Body of pancreas (tissue), 4 donors: ENCODE measurements around the gene MID1. TPM values are rescaled to one million over a fixed set of nuclear protein-coding genes. Genes with fewer than 3 reads are reported as not detected.

Experiments
- ATAC-seq: fragments of 150-250 bp; one replicate; pipeline ENCODE4 v1.9.1; 2016
- DNase-seq, 4 donors: peaks; one replicate each; pipeline ENCODE4 v3.0.0-alpha.2; 2019
- H3K27ac ChIP-seq, 4 donors: fragments of 200-600 bp; sonication (generic); 1 replicate in 3 of 4; 2 replicates in 1 of 4; pipeline versions ENCODE4 v1.5.1 to v1.6.1; 2016 to 2019; ENCODE audit warnings: mild to moderate bottlenecking in 1 of 4, mixed read lengths in 1 of 4, moderate library complexity in 1 of 4
- H3K27me3 ChIP-seq, 2 donors: fragments of 200-600 bp; sonication (generic); one replicate each; pipeline ENCODE4 v1.6.0; 2016; ENCODE audit warnings: mild to moderate bottlenecking in 1 of 2
- H3K36me3 ChIP-seq, 2 donors: fragments of 200-600 bp; sonication (generic); replicated peaks in 1 of 2; 2 replicates each; pipeline ENCODE4 v1.5.1; 2016; ENCODE audit warnings: low read depth in 2 of 2; ENCODE audit not compliant: insufficient read depth in 1 of 2
- H3K4me1 ChIP-seq: fragments of 200-600 bp; sonication (generic); one replicate; pipeline ENCODE4 v1.6.0; 2016
- H3K4me3 ChIP-seq, 2 donors: fragments of 200-600 bp; sonication (generic); 1 replicate in 1 of 2; 2 replicates in 1 of 2; pipeline ENCODE4 v1.5.1; 2016 to 2019
- H3K9me3 ChIP-seq, 3 donors: fragments of 200-600 bp; sonication (generic); 1 replicate in 2 of 3; 2 replicates in 1 of 3; pipeline ENCODE4 v1.5.1; 2016
- CTCF ChIP-seq, 7 experiments: fragments of 450-650 bp in 4 of 7; fragments of 200-600 bp in 3 of 7; sonication (generic) in 3 of 7; IDR thresholded peaks; one replicate each; pipeline ENCODE4 v1.5.1; 2016 to 2019; ENCODE audit warnings: antibody characterized with exemption in 7 of 7
- POLR2A ChIP-seq, 3 donors: fragments of 450-650 bp; IDR thresholded peaks; one replicate each; pipeline ENCODE4 v1.6.1; 2016; ENCODE audit warnings: antibody characterized with exemption in 3 of 3, mild to moderate bottlenecking in 2 of 3
- whole genome bisulfite sequencing, 2 donors: methylation state at CpG; one replicate each; pipeline ENCODE4 v1.1.5; 2017; 5-methylcytosine and 5-hydroxymethylcytosine counted together
- intact Hi-C: fragments of 100-400 bp; cut with DNase I; formaldehyde crosslinking; loops from one replicate; pipeline ENCODE4 v1.15.1; 2023
- total RNA-seq, 2 donors: library from RNA; depleted of rRNA; stranded (reverse); fragments of >200 nt; gene quantifications; one replicate each; pipeline ENCODE4 v1.1.0, GENCODE V29; 2016

MID1 gene
- total RNA-seq, 2 donors from 2014 or later, result 4.9 to 7.3 TPM

GRCh38 chrX:10631416-10632145, 11.2 kb upstream of the MID1 start:
- intact Hi-C loops, result loop anchor here (10.0 kb wide), 1 partner anchor 447 kb away; no protein-coding TSS in a partner anchor
- Histone ChIP-seq H3K36me3 (no peaks in the 10 kb centered on the region), H3K4me1 (no peaks in the 10 kb centered on the region), H3K4me3 (no peak overlapping the region), H3K27me3 (no peaks in the 10 kb centered on the region), H3K9me3 (no peaks in the 10 kb centered on the region), H3K27ac (no peak overlapping the region)
- TF ChIP-seq CTCF (IDR thresholded peaks at IDR 0.05), result no peak
- TF ChIP-seq POLR2A (IDR thresholded peaks at IDR 0.05), result no peak
- 83 to 84% methylated on average over 7 of the region's 7 CpGs for WGBS, 2 donors
- ATAC-seq (no peak), DNase-seq (no peak)

- H3K9me3 ChIP-seq, result no peaks in the 10 kb centered on the region
- H3K27ac ChIP-seq, result no peak overlapping the region
- DNase-seq, result no peak
- intact Hi-C loops, result loop anchor here (10.0 kb wide), 1 partner anchor 446 kb away; no protein-coding TSS in a partner anchor
- H3K27me3 ChIP-seq, result no peaks in the 10 kb centered on the region
- ATAC-seq, result no peak
- no peak overlapping the region for H3K4me3 ChIP-seq
- TF ChIP-seq CTCF (IDR thresholded peaks at IDR 0.05), result no peak
- TF ChIP-seq POLR2A (IDR thresholded peaks at IDR 0.05), result no peak
- no peaks in the 10 kb centered on the region for H3K4me1 ChIP-seq
- WGBS, 2 donors, result 73 to 75% methylated on average over 2 to 4 of the region's 4 CpGs
- no peaks in the 10 kb centered on the region for H3K36me3 ChIP-seq
These were observed 9.9 kb upstream of the MID1 start for GRCh38 chrX:10630320-10630719.

GRCh38 chrX:10629905-10630304, 9.5 kb upstream of the MID1 start:
- Histone ChIP-seq H3K27ac (no peak overlapping the region), H3K9me3 (no peaks in the 10 kb centered on the region), H3K27me3 (no peaks in the 10 kb centered on the region), H3K36me3 (no peaks in the 10 kb centered on the region), H3K4me1 (no peaks in the 10 kb centered on the region), H3K4me3 (no peak overlapping the region)
- WGBS, 2 donors, result 81 to 96% methylated on average over 3 of the region's 3 CpGs
- intact Hi-C loops, result loop anchor here (10.0 kb wide), 1 partner anchor 445 kb away; no protein-coding TSS in a partner anchor
- DNase-seq (no peak), ATAC-seq (no peak)
- no peak for TF ChIP-seq CTCF (IDR thresholded peaks at IDR 0.05)
- TF ChIP-seq POLR2A (IDR thresholded peaks at IDR 0.05), result no peak

GRCh38 chrX:10628906-10629305, 8.5 kb upstream of the MID1 start:
- ATAC-seq (no peak), DNase-seq (no peak)
- intact Hi-C loops, result no loop called here
- Histone ChIP-seq H3K4me3 (no peak overlapping the region), H3K27ac (no peak overlapping the region), H3K36me3 (no peaks in the 10 kb centered on the region), H3K27me3 (no peaks in the 10 kb centered on the region), H3K4me1 (no peaks in the 10 kb centered on the region), H3K9me3 (no peaks in the 10 kb centered on the region)
- WGBS, 2 donors, result 89 to 100% methylated on average over 2 to 3 of the region's 3 CpGs
- TF ChIP-seq CTCF (IDR thresholded peaks at IDR 0.05), result no peak
- no peak for TF ChIP-seq POLR2A (IDR thresholded peaks at IDR 0.05)

DNA sequence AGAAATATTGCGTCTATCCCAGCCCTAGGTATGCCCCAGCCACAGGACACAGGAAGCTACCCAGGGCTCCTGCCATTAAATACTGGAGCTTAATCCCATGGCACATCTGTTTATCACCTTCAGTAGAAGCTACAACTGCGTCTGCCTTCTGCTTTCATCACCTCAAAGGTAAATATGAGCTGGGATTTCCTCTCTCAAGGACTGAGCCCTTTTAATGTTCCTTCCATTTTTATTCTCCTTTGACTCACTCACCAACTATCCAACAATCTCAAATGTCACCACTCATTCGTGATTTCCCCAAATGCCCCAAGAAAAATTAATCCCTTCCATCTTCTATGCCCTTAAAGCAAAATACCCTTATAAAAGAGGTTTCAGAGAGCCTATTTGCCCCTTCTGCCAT, 1.8 kb upstream of the MID1 start:
- intact Hi-C loops, result no loop called here
- DNase-seq (no peak), ATAC-seq (no peak)
- Histone ChIP-seq H3K4me1 (no peaks in the 10 kb centered on the region), H3K36me3 (no peaks in the 10 kb centered on the region), H3K9me3 (no peaks in the 10 kb centered on the region), H3K4me3 (no peak overlapping the region), H3K27ac (no peak overlapping the region), H3K27me3 (no peaks in the 10 kb centered on the region)
- WGBS, 2 donors, result 60 to 84% methylated on average over 3 of the region's 3 CpGs
- TF ChIP-seq CTCF (IDR thresholded peaks at IDR 0.05) (no peak), POLR2A (IDR thresholded peaks at IDR 0.05) (no peak)
